HG02623 (cell line): ENCODE results near the gene PDCL2.

ENCODE experiments used
- ATAC-seq: cut with Tn5 transposase; IDR thresholded peaks from one replicate; pipeline ENCODE4 v1.9.1; 2021; ENCODE audit warnings: moderate library complexity; ENCODE audit not compliant: unreplicated experiment

Gene PDCL2

DNA sequence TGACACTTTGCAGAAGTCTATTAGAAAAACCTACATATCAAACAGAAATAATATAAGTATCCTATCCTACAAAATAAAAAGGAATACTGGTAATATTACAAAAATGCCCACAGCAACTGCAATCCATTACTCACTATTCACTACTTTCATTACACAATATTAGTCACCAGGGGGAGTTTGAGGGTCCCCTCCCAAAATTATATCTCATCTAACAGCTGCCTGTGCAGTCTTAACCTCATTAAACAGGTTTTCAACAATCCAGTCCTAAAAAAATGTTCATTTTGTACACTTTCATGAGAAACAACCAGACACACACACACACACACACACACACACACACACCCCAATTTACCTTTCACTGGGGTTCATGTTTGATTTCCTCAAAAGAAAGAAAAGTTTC is 48.2 kb downstream of the PDCL2 start:
- no peak for ATAC-seq

DNA sequence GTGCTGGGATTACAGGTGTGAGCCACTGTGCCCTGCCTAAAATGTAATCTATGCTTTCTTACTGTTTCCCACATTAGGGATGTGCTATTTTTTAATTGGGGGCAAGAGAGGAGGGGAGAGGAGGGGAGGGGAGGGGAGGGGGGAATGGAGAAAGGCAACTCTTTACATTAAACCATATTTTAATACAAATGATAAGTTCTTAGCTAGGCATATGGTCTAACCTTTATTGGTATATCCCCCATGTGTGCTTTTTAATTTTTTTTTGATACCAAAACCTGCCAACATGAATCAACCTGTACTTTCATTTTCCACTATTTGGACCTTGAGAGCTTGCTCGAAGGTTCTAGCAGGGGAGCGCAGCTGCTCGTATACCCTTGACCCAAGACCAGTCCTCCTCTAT is 51.8 kb downstream of the PDCL2 start:
- no peak for ATAC-seq

DNA sequence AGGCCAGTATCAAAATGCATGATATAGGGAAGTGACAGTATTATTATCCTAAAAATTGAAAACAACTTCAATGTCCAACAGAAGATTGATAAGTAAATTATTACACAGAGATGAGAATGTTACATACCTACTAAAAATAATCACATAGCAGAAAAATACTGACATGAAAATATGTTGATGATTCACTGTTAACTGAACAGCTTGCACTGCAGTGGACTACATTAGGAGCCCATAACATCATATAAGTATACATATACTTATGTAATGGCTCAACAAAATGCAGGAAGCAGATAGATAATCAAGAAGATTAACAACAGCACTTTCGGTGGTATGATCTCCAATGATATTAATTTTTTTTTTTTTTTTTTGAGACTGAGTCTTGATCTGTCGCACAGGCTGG is 52.4 kb downstream of the PDCL2 start:
- ATAC-seq, result no peak

DNA sequence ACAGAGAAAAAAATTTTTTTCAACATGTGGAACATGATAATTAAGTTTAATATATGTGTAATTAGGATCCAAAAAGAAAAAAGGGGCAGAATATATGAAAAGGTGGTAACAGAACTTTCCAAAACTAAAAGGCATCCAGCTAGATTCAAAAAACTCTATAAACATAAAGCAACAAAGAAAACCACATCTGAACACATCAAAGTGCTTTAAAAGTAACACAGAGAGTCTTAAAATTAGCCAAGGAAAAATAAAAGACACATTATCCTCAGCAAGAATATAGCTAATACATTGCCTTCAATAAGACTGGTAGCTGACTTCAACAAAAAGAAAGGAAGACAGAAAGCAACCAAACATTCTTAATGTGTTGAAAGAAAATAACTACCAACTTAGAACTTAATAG is 53.5 kb downstream of the PDCL2 start:
- ATAC-seq, result no peak

DNA sequence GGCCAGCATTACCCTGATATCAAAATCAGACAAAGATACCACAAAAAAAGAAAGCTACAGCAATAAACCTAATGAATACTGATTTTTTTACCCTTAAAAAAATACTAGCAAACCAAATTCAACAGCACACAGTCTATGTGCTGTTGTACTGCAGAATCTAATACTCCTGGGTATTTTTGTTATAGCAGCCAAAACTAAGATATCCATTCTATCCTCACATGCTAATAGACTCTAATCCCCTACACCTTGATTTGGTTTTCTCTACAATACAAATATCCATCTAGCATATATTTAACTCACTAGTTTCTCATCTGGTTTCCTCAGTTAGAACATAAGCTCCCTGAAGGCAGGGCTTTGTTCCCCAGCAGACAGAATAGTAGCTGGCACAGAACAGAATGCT is 57.7 kb downstream of the PDCL2 start:
- ATAC-seq, result no peak

DNA sequence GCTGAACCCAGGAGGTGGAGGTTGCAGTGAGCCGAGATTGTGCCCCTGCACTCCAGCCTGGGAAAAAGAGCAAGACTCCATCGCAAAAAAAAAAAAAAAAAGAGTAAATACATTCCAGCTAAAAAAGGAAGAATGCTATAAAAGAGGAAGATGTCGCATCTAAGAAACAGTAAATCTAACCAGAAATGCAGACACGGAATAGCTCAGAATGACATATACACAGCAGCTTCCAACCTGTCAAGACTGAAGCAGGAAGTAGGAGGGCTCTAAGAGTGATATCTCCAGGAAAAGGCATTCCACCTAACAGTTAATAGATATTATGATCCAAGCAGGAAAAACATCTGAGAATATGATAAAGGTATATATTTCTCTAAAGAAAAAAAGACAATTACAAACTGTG is 61.4 kb downstream of the PDCL2 start:
- ATAC-seq, result no peak

DNA sequence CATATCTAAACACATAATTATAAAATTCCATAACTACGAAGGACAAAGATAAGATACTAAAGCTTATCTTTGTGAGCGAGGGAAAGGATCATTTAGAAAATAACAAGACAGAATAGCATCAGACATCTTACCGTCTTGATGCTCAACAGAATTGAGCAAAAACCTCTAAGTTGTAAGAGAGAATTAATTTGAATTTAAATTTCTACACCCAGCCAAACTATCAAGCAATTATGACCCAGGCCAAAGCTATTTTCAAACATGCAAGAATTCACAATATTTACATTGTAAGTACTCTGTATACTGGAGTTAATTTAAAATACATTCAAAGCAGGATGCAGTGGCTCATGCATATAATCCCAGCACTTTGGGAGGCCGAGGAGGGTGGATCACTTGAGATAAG is 61.9 kb downstream of the PDCL2 start:
- ATAC-seq, result no peak

DNA sequence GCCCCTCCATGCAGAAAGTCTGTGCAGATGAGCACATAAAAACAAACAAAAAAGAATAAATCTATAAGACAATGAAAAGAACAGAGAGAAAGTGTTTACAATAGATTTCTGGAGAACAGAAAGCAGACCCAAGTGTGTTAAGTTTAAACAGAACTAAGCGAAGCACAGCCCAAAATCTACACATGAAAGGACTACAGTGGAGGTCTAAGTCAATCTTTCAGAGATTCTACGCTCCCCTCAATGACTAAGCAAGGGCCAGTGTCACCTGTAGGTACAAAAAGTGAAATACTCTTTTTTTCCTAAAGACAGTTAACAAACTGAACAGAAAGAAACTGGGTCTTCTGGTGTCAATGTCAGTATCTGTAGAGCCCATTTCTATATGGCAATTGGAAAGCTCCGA is 63.6 kb downstream of the PDCL2 start:
- no peak for ATAC-seq

DNA sequence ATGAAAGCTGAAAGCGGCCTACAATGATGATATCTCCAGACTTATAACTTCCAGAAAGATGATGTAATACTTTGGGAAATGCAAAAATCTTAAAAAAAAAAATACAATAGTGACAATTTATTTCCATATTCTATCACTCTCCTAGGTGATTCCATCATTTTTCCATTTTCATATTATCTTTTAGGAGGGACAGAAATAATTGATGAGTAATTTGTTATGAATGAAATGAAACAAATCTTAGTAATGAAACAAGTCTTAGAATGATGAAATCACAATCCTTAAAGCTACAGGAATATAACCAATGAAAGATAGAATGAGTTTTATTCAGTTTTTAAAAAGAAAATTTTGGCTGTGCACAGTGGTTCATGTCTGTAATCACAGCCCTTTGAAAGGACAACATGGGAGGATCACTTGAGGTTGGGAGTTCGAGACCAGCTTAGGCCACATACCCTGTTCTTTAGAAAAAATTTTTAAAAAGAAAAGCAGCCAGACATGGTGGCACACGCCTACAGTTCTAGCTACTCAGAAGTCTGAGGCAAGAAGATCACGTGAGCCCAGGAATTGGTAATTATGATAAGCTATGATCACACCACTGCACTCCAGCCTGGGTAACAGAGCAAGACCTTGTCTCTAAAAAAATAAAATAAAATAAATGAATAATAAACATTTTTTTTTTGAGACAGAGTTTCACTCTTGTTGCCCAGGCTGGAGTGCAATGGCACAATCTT is 67.0 kb downstream of the PDCL2 start:
- ATAC-seq, result no peak

DNA sequence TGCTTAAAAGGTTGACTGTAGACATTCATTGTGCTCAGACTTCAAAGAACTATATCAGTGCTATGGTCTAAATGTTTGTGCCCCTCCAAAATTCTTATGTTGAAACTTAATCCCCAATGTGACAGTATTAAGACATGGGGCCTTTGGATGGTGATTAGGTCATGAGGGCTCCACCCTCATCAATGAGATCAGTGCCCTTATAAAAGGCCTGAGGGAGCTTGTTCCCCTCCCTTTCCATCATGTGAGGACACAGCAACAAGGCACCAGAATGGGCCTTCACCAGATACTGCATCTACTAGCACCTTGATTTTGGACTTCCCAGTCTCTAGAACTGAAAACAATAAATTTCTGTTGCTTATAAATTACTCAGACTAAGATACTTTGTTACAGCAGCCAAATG is 73.6 kb downstream of the PDCL2 start:
- ATAC-seq, result no peak

DNA sequence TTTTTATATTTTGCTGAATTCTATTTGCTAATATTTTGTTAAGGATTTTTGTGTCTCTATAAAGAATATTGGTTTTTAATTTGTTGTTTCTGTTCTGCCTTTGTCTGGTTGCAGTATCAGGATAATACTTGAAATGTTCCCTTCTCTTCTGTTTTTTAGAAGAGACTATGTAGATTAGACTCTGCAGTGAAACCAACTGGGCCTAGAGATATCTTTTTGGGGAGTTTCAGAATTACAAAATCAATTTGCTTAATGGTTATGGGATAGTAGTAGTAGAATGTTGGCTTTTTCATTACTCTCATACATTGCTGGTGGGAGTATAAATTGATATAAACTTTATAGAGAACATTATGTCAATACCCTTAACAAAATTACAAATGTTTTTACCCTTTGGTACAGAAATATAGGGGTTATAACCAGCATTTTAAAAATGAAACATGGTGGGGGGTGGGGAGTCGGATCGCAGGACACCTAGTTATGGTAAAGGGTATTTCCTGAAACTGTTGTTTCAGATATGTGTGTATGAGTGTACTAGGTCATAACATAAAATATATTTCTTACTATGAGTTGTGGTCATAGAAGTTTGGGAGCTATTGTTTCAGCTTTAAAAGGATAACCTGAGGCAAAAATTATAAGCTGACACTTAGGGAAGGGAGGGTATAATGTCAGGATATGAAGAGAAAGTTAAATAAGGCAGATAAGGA is 74.4 kb downstream of the PDCL2 start:
- peak; percentile 70 for ATAC-seq

DNA sequence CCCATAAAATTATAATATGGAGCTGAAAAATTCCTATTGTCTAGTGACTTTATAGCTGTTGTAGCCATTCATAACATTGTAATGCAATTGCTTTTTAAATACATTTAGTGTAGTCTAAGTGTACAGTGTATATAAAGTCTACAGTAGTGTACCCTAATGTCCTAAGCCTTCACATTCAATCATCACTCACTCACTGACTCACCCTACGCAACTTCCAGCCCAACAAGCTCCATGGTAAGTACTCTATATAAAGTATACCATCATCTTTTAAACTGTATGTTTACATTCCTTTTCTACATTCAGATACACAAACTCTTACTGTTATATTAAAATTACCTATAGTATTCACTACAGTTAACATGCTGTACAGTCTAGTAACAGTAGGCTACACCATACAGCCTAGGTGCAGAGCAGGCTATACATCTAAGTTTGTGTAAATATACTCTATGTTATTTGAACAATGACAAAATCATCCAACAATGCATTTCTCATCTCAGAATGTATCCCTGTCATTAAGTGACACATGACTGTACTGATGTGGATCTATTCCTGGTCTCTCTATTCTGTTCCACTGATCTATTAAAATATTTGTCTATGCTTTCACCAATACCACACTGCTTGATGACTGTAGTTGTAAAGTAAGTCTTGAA is 79.0 kb downstream of the PDCL2 start:
- no peak for ATAC-seq

DNA sequence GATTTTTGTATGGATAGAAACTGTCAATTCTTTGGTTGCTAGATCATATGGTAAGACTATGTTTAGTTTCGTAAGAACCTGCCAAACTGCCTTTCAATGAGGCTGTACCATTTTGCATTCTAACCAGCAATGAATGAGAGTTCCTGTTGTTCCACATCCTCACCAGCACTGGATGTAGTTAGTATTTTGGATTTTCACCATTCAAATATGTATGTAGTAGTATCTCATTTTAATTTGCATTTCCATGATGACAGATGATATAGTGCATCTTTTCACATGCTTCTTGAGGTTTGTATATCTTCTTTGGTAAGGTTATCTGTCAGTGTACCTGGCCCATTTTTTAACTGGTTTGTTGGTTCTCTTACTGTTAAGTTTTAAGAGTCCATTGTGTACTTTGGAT is 80.0 kb downstream of the PDCL2 start:
- no peak for ATAC-seq

DNA sequence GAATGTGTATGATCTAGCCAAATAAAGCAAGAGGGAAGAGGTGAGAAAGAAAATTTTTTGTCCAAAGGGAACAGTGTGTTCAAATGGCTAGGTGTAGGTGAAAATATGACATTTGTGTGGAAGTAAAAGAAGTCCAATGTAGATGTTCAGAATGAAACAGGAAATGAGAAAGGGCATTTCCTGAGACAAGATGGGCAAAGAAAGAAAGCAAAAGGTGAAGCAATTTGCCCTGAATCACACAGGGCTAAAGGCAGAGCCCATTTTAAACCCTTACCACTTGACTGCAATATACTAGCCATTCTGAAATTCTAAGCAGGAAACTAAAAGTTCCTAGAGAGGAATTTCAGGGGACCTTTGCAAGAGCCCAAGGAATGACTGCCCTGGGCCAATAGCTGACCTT is 81.4 kb downstream of the PDCL2 start:
- ATAC-seq, result no peak

DNA sequence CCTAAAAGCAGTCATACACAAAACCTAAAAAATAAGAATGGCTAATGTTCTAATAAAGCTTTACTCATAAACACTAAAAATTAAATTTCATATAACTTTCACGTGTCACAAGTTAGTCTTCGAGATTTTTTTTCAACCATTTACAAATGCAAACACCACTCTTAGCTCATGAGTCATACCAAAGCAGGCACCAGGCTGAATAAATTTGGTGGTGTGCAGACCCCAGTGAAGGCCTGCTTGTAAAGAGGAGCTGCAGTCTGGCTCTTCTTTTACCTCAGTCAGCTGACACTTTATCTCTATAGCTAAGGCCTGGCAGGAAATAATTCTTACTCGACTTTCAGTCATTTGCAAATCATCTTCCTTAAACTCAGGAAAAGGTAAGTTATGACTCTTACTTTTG is 82.8 kb downstream of the PDCL2 start:
- no peak for ATAC-seq

DNA sequence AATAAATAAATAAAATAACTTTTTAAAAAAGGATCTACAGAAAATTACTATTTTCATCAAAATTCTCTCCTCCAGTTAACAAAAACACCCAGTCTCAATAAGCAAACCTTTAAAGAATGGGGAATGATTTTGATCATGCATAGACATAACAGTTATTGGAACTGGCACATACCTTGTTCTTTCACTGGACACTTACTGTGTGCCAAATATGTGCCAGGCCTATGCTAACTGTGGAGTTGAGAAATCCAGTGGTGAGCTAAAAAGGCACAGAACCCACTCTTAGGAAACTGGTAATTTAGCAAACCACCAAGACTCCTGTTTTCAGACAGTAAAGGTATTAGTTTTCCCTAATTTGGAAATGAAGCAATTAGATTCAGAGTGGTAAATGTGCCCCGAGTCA is 84.4 kb downstream of the PDCL2 start:
- no peak for ATAC-seq
